Effector memory CD8-positive, alpha-beta T cell (primary cell): ENCODE data around the gene ZNF574.
"Not testable (repeated sequence)": the region's sequence is repeated elsewhere in the genome, so short reads cannot be mapped to it uniquely, and the experiment has no call there.

Experiments used
- ATAC-seq: fragments of 150-1000 bp; cut with Tn5 transposase; replicated peaks from 2 replicates; pipeline ENCODE4 v1.10.0; 2021; ENCODE audit warnings: mild to moderate bottlenecking, moderate library complexity
- DNase-seq, 3 experiments: peaks; one replicate each; pipeline ENCODE4 v3.0.0; 2021
- H3K27ac Mint-ChIP-seq, 2 donors: one replicate each; pipeline ENCODE4 v1.8.0; 2022; ENCODE audit warnings: mild to moderate bottlenecking in 2 of 2, mixed read lengths in 2 of 2, moderate library complexity in 2 of 2
- H3K27me3 Mint-ChIP-seq, 2 donors: one replicate each; pipeline ENCODE4 v1.8.0; 2022; ENCODE audit warnings: mixed read lengths in 2 of 2
- H3K36me3 Mint-ChIP-seq: one replicate; pipeline ENCODE4 v1.8.0; 2022; ENCODE audit warnings: mild to moderate bottlenecking, moderate library complexity, mixed read lengths; ENCODE audit not compliant: insufficient read depth
- H3K4me1 Mint-ChIP-seq, 2 donors: one replicate each; pipeline ENCODE4 v1.8.0; 2022; ENCODE audit warnings: low read depth in 2 of 2, mixed read lengths in 2 of 2
- H3K4me3 Mint-ChIP-seq, 2 donors: one replicate each; pipeline ENCODE4 v1.8.0; 2022; ENCODE audit warnings: mild to moderate bottlenecking in 2 of 2, mixed read lengths in 2 of 2, moderate library complexity in 2 of 2
- H3K9me3 Mint-ChIP-seq, 2 donors: one replicate each; pipeline ENCODE4 v1.8.0; 2022; ENCODE audit warnings: mixed read lengths in 2 of 2

The ZNF574 gene

DNA sequence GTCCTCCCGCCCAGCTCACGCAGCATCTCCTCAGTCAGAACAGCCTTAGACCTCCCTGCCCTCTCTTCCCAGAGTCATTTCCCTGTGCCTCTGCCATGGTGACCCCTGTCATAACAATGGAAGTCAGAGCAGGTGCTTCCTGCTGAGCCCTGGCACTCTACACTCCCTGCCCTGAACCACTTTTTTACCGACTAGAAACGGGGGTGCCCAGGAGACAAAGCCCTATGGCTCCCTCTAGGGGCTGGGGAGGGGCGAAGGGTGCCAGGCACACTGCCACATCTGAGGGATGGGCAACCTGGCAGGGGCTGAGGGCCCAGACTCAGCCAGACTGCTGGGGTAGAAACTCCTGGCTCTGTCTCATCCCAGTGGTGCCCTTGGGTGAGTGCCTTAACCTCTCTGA, 16.4 kb downstream of the ZNF574 start:
- H3K27me3 Mint-ChIP-seq, result no peaks in the 10 kb centered on the region
- DNase-seq (peak; percentile 41 to 42 (median 41)), ATAC-seq (peak; percentile 66)
- H3K36me3 Mint-ChIP-seq, result peaks cover 40% of the 10 kb centered on the region
- peak overlapping the region; percentile 40 to 63 for H3K4me3 Mint-ChIP-seq
- H3K9me3 Mint-ChIP-seq, result no peaks in the 10 kb centered on the region
- H3K27ac Mint-ChIP-seq, result peak overlapping the region; percentile 68 to 91
- peaks cover 18% of the 10 kb centered on the region in 2 donors for H3K4me1 Mint-ChIP-seq

GRCh38 chr19:42093505-42093904, 17.5 kb downstream of the ZNF574 start:
- H3K4me1 Mint-ChIP-seq, result peaks cover 18% of the 10 kb centered on the region in 2 donors
- DNase-seq (no peak), ATAC-seq (no peak)
- no peaks in the 10 kb centered on the region for H3K9me3 Mint-ChIP-seq
- H3K4me3 Mint-ChIP-seq, result no peak overlapping the region
- H3K27ac Mint-ChIP-seq, result no peak overlapping the region
- no peaks in the 10 kb centered on the region for H3K27me3 Mint-ChIP-seq
- H3K36me3 Mint-ChIP-seq, result peaks cover 45% of the 10 kb centered on the region

GRCh38 chr19:42093926-42094325, 18.0 kb downstream of the ZNF574 start:
- H3K4me1 Mint-ChIP-seq, result peaks cover 18% of the 10 kb centered on the region in 2 donors
- H3K27me3 Mint-ChIP-seq, result no peaks in the 10 kb centered on the region
- peaks cover 47% of the 10 kb centered on the region for H3K36me3 Mint-ChIP-seq
- ATAC-seq (no peak), DNase-seq (no peak)
- H3K27ac Mint-ChIP-seq, result peak overlapping the region in 1 of 2 donors; percentile 60
- no peaks in the 10 kb centered on the region for H3K9me3 Mint-ChIP-seq
- no peak overlapping the region for H3K4me3 Mint-ChIP-seq

GRCh38 chr19:42095142-42095813, 19.3 kb downstream of the ZNF574 start:
- no peak overlapping the region for H3K27ac Mint-ChIP-seq
- no peaks in the 10 kb centered on the region for H3K27me3 Mint-ChIP-seq
- ATAC-seq (no peak), DNase-seq (no peak)
- H3K4me3 Mint-ChIP-seq, result no peak overlapping the region
- H3K36me3 Mint-ChIP-seq, result peaks cover 51% of the 10 kb centered on the region
- no peaks in the 10 kb centered on the region for H3K9me3 Mint-ChIP-seq
- peaks cover 14 to 16% of the 10 kb centered on the region in 2 donors for H3K4me1 Mint-ChIP-seq

- Mint-ChIP-seq H3K36me3 (peaks cover 46% of the 10 kb centered on the region), H3K4me1 (peaks cover 9 to 11% of the 10 kb centered on the region in 2 donors), H3K27me3 (no peaks in the 10 kb centered on the region), H3K4me3 (no peak overlapping the region), H3K27ac (no peak overlapping the region), H3K9me3 (no peaks in the 10 kb centered on the region)
- no peak for ATAC-seq
- DNase-seq, result no peak
Observed at GRCh38 chr19:42095814-42096230, 19.9 kb downstream of the ZNF574 start.

DNA sequence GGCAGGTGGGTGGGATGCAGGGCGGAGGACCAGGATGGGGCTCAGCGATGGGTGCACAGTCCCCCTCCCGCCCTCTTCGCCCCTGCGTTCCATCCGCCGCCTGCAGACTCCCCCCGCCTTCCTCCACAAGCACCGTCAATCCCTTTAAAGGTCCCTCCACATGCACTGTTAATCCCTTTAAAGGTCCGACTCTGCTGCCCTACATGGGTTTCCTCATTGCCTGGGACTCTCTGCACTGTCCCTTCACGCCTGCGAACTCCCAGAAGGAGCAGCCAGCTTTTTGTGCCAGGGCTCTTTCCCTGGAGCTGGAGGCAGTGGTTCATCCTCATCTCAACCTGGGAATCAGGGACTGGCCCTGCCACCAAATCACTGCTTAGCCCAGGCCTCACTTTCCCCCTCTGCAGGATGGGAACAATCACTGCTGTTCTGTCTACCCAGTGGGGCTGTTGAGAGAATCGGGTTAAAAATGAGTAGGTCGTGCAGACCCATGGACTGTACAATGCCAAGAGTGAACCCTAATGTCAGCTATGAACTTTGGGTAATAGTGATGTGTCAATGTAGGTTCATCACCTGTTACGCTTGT, 20.4 kb downstream of the ZNF574 start:
- Mint-ChIP-seq H3K36me3 (peaks cover 43% of the 10 kb centered on the region), H3K4me3 (no peak overlapping the region), H3K4me1 (peaks cover 5 to 6% of the 10 kb centered on the region in 2 donors), H3K27ac (no peak overlapping the region), H3K9me3 (no peaks in the 10 kb centered on the region), H3K27me3 (no peaks in the 10 kb centered on the region)
- DNase-seq, result no peak
- ATAC-seq, result no peak

DNA sequence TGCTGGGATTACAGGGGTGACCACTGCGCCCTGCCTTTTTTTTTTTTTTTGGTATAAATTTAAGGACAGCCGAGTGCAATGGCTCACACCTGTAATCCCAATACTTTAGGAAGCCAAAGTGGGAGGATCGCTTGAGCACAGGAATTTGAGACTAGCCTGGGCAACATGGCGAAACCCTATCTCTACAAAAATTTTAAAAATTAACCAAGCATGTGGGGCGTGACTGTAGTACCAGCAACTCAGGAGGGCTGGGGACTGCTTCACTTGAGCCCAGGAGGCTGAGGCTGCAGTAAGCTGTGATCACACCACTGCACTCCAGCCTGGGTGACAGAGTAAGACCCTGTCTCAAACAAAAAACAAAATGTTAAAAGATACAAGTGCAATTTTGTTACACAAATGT, 21.5 kb downstream of the ZNF574 start:
- H3K4me1 Mint-ChIP-seq, result peaks cover 0 to 2% of the 10 kb centered on the region in 2 donors

DNA sequence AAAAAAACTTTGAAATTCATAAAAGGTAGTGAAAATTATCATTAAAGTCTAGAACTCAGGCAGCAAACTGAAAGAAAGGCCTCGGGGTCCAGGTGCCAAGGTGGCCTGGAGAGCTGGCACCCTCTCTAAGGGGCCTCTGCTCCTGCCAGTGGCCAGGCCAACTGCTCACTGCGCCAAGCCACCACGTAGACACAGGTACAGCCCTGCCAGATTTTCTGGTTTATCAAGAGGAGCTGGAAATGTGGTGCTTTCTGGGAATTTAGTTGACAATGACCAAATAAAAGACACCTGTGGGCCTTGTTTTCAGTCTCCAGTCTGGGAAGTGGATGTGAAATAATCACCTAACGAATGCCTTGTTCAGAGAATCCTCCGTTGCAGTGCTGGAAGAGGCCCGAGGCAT, 22.8 kb downstream of the ZNF574 start:
- Mint-ChIP-seq H3K36me3 (peaks cover 36% of the 10 kb centered on the region), H3K9me3 (no peaks in the 10 kb centered on the region), H3K27ac (no peak overlapping the region), H3K4me3 (no peak overlapping the region), H3K4me1 (no peaks in the 10 kb centered on the region), H3K27me3 (no peaks in the 10 kb centered on the region)
- DNase-seq (no peak), ATAC-seq (no peak)

More for the DNA sequence above, 21.5 kb downstream of the ZNF574 start:
- no peak overlapping the region for H3K4me3 Mint-ChIP-seq
- H3K9me3 Mint-ChIP-seq, result no peaks in the 10 kb centered on the region
- H3K27ac Mint-ChIP-seq, result no peak overlapping the region
- no peak for ATAC-seq
- H3K36me3 Mint-ChIP-seq, result peaks cover 41% of the 10 kb centered on the region
- DNase-seq, result no peak
- H3K27me3 Mint-ChIP-seq, result no peaks in the 10 kb centered on the region

GRCh38 chr19:42099336-42099925, 23.5 kb downstream of the ZNF574 start:
- Mint-ChIP-seq H3K27me3 (no peaks in the 10 kb centered on the region), H3K4me1 (no peaks in the 10 kb centered on the region), H3K4me3 (no peak overlapping the region), H3K9me3 (no peaks in the 10 kb centered on the region), H3K27ac (peak overlapping the region in 1 of 2 donors; percentile 67), H3K36me3 (peaks cover 33% of the 10 kb centered on the region)
- DNase-seq (no peak), ATAC-seq (no peak)

- not testable (repeated sequence) for H3K4me3 Mint-ChIP-seq, H3K4me1 Mint-ChIP-seq, DNase-seq, H3K27ac Mint-ChIP-seq, H3K27me3 Mint-ChIP-seq, ATAC-seq, H3K9me3 Mint-ChIP-seq
- peaks cover 29% of the 10 kb centered on the region for H3K36me3 Mint-ChIP-seq
Observed at GRCh38 chr19:42100241-42100640, 24.3 kb downstream of the ZNF574 start.

DNA sequence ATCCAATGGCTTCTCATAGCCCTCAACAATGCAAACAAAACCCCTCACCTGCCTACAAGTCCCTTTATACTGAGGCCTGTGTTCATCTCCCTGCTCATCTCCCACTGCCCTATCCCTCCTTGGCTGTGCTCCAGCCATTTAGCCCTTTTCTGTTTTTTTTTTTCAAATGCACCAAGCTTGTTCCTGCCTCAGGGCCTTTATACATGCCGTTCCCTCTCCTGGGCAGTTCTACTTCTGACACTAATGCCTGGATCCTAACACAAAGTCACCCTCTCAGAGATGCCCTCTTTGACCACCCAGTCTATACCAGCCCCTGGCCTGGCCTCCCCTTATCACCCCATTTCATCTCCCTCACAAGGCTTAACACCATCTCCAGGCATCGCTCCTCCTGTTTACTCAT, 26.9 kb downstream of the ZNF574 start:
- Mint-ChIP-seq H3K4me3 (no peak overlapping the region), H3K9me3 (no peaks in the 10 kb centered on the region), H3K4me1 (no peaks in the 10 kb centered on the region), H3K36me3 (peaks cover 27% of the 10 kb centered on the region), H3K27ac (peak overlapping the region in 1 of 2 donors; percentile 5), H3K27me3 (no peaks in the 10 kb centered on the region)
- DNase-seq (no peak), ATAC-seq (no peak)

- DNase-seq (no peak), ATAC-seq (no peak)
- H3K9me3 Mint-ChIP-seq, result no peaks in the 10 kb centered on the region
- no peaks in the 10 kb centered on the region for H3K27me3 Mint-ChIP-seq
- no peak overlapping the region for H3K4me3 Mint-ChIP-seq
- H3K27ac Mint-ChIP-seq, result no peak overlapping the region
- no peaks in the 10 kb centered on the region for H3K4me1 Mint-ChIP-seq
- peaks cover 17% of the 10 kb centered on the region for H3K36me3 Mint-ChIP-seq
Observed at GRCh38 chr19:42105368-42105767, 29.4 kb downstream of the ZNF574 start.

DNA sequence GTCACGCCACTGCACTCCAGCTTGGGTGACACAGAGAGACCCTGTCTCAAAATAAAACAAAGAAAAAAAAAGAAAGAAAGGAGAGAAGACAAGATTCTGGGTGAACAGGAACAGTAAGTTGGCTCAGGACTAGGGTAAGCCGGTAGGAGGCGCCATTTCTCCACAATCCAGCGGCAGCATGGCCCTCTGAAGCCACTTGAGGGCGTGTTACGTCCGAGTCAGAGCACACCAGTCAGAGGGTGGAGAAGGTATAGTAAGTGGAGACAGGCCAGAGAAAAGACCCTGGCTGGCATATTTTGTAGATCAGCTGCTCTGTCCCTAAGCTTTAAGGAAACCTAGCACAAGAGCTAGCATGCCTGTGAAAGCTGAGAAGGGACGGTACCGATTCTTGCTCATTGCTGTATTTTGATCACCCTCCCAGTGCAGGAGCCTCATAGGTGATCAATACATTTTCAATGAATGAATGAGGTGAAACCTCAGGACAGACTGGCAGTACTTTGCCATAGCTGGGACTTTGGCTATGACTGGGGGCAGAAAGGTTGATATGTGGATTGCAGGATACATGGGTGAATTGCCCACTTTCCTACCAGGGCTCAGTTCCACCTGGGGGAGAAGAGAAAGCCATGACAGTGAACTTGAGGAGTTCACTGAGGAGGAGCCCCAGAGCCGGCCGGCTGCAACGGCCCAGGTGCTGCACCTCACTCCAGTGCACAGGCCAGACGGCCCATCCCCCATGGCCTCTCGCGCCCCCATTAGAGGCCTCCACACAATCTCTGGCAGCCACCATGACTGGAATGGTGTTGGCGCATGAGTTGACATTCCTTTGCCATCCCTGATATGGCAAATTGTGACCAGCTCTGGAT, 32.8 kb downstream of the ZNF574 start:
- Mint-ChIP-seq H3K27me3 (no peaks in the 10 kb centered on the region), H3K4me1 (peaks cover 0 to 2% of the 10 kb centered on the region in 2 donors), H3K4me3 (no peak overlapping the region), H3K27ac (peak overlapping the region in 1 of 2 donors; percentile 45), H3K36me3 (peaks cover 14% of the 10 kb centered on the region), H3K9me3 (no peaks in the 10 kb centered on the region)
- ATAC-seq (peak; percentile 100), DNase-seq (peak; percentile 86 to 89 (median 87))
